GM12891 (cell line): ENCODE results near the gene PLCB1.

ENCODE experiments used
- DNase-seq: peaks from one replicate; pipeline ENCODE4 v3.0.0; 2011; ENCODE audit warnings: low spot score; ENCODE audit not compliant: insufficient read length
- FAIRE-seq: peaks from 2 replicates; lab custom pipeline; 2011; peaks lifted over from hg19 to GRCh38; lab: Jason Lieb, UNC
- PAX5 ChIP-seq: IDR thresholded peaks from 2 replicates; pipeline ENCODE4 v1.6.1; 2011; ENCODE audit warnings: low read length, moderate library complexity, mild to moderate bottlenecking; ENCODE audit not compliant: insufficient read depth, severe bottlenecking
- POLR2A ChIP-seq: IDR thresholded peaks from 2 replicates; pipeline ENCODE4 v1.6.1; 2011; ENCODE audit warnings: low read depth, low read length, control low read depth
- POLR2AphosphoS5 ChIP-seq: IDR thresholded peaks from 2 replicates; pipeline ENCODE4 v1.6.1; 2011; ENCODE audit warnings: low read depth, low read length, control low read depth
- POU2F2 ChIP-seq: IDR thresholded peaks from 2 replicates; pipeline ENCODE4 v1.6.1; 2011; ENCODE audit warnings: low read depth, mild to moderate bottlenecking, control low read depth, low read length, moderate library complexity
- SPI1 ChIP-seq: IDR thresholded peaks from 2 replicates; pipeline ENCODE4 v1.6.1; 2011; ENCODE audit warnings: low read depth, low read length, control low read depth
- TAF1 ChIP-seq: IDR thresholded peaks from 2 replicates; pipeline ENCODE4 v1.6.1; 2011; ENCODE audit warnings: low read depth, low read length, control low read depth

The PLCB1 gene

DNA sequence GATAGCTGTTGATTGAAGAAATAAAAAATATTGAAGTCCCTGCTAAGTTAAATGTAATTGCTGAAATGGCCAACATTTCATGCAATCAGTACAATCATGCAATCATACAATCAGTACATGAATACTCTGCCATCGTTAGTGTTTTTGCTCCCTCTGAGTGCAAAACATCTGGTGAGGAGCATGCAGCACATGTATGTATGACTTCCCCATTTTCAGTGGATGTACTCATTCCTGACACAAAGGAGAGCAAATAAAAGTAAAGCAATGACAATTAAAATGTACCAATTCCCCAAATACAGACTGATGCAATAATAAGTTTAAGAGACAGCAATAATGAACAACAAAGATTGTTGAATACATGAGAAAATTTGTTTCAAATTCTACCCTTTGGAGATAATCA is 140.7 kb downstream of the PLCB1 start:
- FAIRE-seq (no peak), DNase-seq (no peak)
- TF ChIP-seq TAF1 (no peak), POLR2A (no peak), POU2F2 (no peak), SPI1 (no peak), PAX5 (no peak), POLR2AphosphoS5 (no peak)

DNA sequence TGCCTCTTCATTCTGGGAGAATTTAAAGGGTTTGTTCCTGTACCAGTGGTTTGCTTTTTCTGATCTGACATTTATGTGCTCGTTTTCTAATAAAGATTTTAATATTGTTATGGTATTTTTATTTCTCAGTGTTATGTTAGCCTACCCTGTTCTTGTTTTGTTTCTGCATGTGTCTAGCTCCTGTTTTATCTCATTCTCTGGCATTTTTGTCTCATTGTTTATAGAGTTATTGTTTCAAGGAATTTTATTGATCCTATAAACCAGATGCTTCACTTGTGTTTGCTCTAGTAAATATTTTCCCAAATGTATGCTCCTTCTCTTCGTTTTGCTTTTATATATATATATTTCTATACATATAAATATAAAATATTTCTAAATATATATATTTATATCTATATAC is 152.8 kb downstream of the PLCB1 start:
- DNase-seq (no peak), FAIRE-seq (no peak)
- TF ChIP-seq PAX5 (no peak), TAF1 (no peak), POLR2AphosphoS5 (no peak), POU2F2 (no peak), SPI1 (no peak), POLR2A (no peak)

DNA sequence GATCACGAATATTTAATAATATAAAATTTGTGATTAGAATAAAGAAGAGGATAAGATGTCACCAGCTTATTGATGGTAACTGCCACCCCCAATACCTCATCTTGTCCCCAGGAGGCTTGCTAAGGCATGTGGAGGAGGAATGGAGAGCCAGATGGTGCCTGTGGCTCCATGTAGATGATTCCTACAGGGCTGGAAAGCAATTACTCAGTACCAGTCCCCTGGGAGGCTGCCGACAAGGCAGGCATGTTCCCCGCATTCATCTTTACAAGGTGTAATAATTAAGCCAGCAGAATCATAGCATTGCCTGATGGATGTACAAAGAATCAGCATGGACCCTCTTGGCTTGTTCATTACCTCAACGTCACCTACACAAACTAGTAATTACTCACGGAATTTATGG is 155.3 kb downstream of the PLCB1 start:
- DNase-seq (no peak), FAIRE-seq (no peak)
- TF ChIP-seq POLR2AphosphoS5 (no peak), SPI1 (no peak), POLR2A (no peak), POU2F2 (no peak), PAX5 (no peak), TAF1 (no peak)

DNA sequence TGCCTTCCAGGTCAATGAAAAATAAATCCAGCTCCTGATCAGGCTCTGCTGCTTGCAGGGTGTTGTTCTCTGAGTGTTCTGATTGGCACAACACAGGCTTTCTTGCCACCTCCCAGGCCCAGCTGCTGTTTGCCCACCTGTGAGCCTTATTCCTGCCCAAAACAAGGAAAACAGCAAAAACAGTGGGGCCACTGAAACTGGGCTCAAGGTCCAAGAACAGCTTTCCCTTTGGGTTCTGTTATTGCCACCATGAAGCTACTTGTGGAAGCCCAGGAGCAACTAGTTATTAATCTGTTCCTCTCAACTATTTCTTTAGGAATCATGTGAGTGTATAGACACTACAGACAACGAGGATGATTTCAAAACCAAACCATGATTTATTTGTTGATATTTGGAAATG is 159.1 kb downstream of the PLCB1 start:
- FAIRE-seq (no peak), DNase-seq (no peak)
- TF ChIP-seq PAX5 (no peak), TAF1 (no peak), POU2F2 (no peak), POLR2A (no peak), POLR2AphosphoS5 (no peak), SPI1 (no peak)

DNA sequence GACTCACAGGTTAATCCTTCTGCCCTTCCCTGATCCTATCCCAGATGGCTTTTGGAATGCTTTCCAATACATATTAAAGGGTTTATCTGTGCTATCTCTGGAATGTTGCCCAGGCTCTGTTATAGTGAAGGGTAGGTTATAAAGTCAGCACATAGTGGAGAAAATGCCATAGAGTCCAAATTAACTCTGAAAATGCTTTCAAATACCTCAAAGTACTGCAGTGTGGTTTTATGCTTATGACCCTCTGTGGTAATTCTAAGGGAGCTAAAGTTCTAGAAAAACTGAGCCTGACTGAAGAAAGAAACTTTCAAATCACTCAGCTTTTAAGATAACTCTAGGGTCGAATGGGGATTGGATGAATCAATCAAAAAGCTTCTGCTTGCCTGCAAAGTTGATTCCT is 159.8 kb downstream of the PLCB1 start:
- FAIRE-seq (no peak), DNase-seq (no peak)
- TF ChIP-seq POU2F2 (no peak), POLR2AphosphoS5 (no peak), POLR2A (no peak), SPI1 (no peak), TAF1 (no peak), PAX5 (no peak)

DNA sequence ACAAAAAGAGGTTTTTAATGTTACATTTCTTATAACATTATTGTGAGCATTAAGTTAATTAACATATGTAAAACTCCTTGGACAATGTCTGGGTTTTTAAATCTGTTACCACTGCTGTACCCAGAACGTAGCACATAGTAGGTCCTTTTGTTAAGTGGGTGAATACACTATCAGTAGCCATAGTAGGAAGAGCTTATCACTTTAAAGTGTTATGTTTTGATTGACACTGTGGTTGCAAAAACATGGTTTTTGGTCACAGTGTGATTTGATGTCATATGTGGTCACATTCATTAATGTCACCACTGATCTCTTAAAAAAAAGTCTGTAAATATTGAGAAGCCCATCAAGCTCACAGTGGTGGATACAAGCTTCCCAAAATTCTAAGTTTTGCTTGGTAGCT is 160.7 kb downstream of the PLCB1 start:
- DNase-seq (no peak), FAIRE-seq (no peak)
- TF ChIP-seq POLR2A (no peak), TAF1 (no peak), SPI1 (no peak), PAX5 (no peak), POLR2AphosphoS5 (no peak), POU2F2 (no peak)

DNA sequence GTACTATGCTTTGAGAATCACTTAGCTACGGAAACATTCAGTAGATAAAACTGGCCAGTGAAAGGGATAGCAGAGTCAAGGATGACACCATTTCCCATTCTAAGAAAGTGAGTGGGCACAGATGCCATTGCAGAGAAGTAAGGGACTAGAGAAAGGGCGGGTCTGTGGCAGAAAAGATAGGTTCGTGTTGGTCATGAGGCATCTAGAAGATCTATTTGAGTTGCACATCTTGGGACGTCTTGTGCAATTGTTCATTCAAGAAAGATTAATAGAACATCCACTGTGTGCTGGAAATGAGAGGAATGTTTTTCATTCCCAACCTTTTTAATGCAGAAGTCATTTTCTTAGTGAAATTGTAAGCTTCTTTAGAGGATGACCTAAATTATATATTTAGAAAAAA is 161.7 kb downstream of the PLCB1 start:
- DNase-seq: no peak
- TF ChIP-seq POU2F2 (no peak), PAX5 (no peak), SPI1 (no peak), TAF1 (no peak), POLR2A (no peak), POLR2AphosphoS5 (no peak)
- FAIRE-seq: no peak

DNA sequence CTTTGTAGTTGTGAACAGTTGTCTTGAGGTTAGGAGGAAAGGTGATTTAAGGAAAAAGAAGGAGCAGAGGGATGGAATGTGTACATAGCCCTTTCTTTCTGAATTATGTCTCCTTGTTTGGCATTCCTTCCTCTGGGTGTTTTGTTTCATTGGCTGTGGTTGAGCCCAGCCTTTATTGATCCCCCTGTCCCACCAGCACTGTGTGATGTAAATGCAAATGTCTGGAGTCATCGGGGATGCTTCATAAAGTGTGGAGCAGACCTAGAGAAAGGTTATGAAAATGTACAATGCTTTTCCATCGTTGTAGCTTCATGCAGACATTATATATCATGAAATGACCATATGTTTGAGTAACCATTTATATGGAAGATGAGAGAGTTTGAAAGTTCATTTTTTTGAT is 164.5 kb downstream of the PLCB1 start:
- TF ChIP-seq POU2F2: no peak
- TF ChIP-seq POLR2AphosphoS5: no peak
- no peak for TF ChIP-seq TAF1
- TF ChIP-seq POLR2A: no peak
- TF ChIP-seq PAX5: no peak
- no peak for TF ChIP-seq SPI1
- no peak for FAIRE-seq
- no peak for DNase-seq

DNA sequence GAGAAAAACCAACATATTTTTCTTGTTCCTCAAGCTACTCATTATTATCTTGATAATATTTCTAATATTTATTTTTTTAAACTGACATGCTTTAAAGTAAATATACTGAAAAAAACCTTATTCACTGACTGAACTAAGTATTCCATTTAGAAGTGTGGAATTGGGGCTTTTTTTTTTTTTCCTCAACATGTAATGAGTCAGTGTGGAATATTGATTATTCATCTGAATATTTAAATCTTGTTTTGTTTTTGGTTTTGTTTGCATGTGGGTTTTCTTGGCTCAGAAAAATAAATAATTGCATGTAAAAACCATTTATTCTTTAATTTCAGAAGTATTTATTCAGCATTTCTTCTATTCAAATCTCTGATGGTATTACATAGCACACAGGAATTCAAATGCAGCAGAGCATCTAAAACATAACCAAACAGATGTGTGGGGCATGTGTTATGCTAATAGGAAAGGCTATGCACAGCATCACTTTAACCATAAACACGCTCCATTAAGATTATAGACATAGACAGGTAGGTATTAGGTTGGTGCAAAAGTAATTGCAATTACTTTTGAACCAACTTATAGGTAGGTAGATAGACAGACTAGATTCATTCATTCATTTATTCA is 166.5 kb downstream of the PLCB1 start:
- TF ChIP-seq POU2F2 (no peak), POLR2AphosphoS5 (no peak), PAX5 (no peak), TAF1 (no peak), POLR2A (no peak), SPI1 (no peak)
- DNase-seq: no peak
- no peak for FAIRE-seq

DNA sequence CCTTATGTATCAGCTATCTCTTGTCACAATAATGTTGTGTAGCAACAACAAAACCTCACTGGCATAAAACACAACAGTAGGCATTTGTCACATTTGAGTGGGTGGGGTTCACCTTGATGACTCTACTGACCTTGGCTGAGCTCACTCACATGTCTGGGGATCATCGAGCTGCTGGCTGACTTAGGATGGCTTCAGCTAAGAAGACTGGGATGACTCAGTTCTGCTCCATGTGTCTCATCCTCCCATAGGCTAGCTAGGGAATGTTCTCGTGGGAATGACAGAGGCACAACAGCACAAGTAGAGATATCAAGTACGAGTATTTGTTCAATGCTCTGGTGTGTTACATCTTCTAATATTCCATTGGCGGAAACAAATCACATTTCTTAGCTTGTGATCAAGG is 167.9 kb downstream of the PLCB1 start:
- FAIRE-seq (no peak), DNase-seq (no peak)
- TF ChIP-seq POLR2A (no peak), POU2F2 (no peak), PAX5 (no peak), POLR2AphosphoS5 (no peak), TAF1 (no peak), SPI1 (no peak)

DNA sequence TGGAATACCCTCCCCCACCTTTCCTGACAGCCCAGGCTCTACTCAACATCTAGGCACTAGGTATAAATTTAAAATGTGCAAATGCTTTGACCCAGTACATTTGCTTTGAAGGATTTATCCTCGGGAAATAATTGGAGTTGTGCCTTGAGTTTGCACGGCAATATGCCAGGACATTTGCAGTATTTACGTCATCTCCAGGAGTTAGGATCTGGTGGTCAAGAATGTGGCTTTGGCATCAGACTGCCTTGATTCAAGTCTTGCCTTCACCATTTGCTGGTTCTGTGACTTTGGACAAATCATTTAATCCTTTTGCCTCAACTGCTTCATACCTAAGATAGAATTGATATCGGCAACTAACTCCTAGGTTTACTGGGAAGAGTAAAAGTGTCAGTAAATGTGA is 169.6 kb downstream of the PLCB1 start:
- TF ChIP-seq SPI1: no peak
- no peak for TF ChIP-seq POU2F2
- no peak for TF ChIP-seq POLR2A
- TF ChIP-seq TAF1: no peak
- no peak for TF ChIP-seq POLR2AphosphoS5
- no peak for TF ChIP-seq PAX5
- DNase-seq (no peak), FAIRE-seq (no peak)
